Thyroid gland (tissue), 4 donors: ENCODE data around the gene LRRTM1.

Experiments used
- CTCF ChIP-seq, 6 experiments: fragments of 200-600 bp in 3 of 6; fragments of 450-650 bp in 3 of 6; sonication (generic) in 3 of 6; IDR thresholded peaks; one replicate each; pipeline ENCODE4 v1.5.1; 2016 to 2019; ENCODE audit warnings: antibody characterized with exemption in 6 of 6, mild to moderate bottlenecking in 2 of 6, inconsistent platforms in 1 of 6, moderate library complexity in 1 of 6
- POLR2A ChIP-seq, 2 donors: fragments of 450-650 bp; IDR thresholded peaks; one replicate each; pipeline ENCODE4 v1.6.1; 2017; ENCODE audit warnings: antibody characterized with exemption in 2 of 2, mild to moderate bottlenecking in 2 of 2, moderate library complexity in 1 of 2

- TF ChIP-seq CTCF (IDR thresholded peaks at IDR 0.05) (no peak), POLR2A (IDR thresholded peaks at IDR 0.05) (no peak)
Observed at GRCh38 chr2:80351231-80351630, 46.7 kb upstream of the LRRTM1 start.
